ENCODE measurements around the gene VPREB3.
"Not testable (repeated sequence)": the region's sequence is repeated elsewhere in the genome, so short reads cannot be mapped to it uniquely, and the experiment has no call there.

The VPREB3 gene

DNA sequence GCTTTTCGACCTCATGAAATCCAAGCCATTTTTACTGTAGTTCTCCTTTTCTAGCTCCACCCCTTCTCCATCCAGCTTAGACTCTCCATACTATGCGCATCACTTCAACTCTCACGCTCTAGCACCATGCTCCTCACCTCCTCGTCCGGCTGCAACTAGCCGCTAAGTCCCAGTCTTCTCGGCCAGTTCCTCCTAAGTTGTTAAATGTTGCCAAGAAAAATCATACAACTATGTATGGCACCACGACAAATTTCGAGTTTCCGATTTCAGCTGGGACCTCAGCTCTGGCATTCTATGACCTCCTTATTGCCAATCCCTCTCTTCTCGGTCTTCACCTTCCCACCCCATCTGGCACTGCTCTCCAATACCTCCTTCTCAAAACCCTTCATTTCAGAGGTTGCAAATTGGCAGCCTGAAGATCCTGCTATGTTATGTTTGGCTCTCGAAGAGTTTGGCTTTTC, 4.4 kb downstream of the VPREB3 start:
- H3K4me3 ChIP-seq (ENCODE audit: low read length) = no peak overlapping the region
- TF ChIP-seq, protein P1, sequence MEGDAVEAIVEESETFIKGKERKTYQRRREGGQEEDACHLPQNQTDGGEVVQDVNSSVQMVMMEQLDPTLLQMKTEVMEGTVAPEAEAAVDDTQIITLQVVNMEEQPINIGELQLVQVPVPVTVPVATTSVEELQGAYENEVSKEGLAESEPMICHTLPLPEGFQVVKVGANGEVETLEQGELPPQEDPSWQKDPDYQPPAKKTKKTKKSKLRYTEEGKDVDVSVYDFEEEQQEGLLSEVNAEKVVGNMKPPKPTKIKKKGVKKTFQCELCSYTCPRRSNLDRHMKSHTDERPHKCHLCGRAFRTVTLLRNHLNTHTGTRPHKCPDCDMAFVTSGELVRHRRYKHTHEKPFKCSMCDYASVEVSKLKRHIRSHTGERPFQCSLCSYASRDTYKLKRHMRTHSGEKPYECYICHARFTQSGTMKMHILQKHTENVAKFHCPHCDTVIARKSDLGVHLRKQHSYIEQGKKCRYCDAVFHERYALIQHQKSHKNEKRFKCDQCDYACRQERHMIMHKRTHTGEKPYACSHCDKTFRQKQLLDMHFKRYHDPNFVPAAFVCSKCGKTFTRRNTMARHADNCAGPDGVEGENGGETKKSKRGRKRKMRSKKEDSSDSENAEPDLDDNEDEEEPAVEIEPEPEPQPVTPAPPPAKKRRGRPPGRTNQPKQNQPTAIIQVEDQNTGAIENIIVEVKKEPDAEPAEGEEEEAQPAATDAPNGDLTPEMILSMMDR (conservative IDR thresholded peaks at IDR 0.05; ENCODE audit: low read depth, low read length) = no peak
- no peak for DNase-seq (ENCODE audit: low read depth)

DNA sequence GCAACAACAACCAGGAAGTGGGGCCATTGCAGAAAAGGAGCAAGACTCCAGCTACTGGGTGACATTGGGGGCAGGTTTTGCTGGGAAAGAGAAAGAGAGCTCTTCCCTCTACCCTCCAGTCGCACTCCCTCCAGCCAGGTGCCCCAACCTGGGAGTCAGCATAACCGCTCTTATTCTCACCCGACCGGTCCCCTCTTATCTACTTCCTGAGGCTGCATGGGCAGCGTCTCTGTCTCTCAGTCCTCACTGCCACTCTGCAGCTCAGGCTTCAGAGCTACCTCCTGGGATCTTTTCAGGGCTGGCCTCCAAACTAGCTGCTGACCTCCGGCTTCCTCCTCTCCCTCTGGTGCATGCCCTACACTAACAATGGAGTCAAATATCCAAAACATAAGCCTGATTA, 8.4 kb downstream of the VPREB3 start:
- DNase-seq (ENCODE audit: low read depth) = no peak
- no peak overlapping the region for H3K4me3 ChIP-seq (ENCODE audit: low read length)
- TF ChIP-seq, protein P1 (conservative IDR thresholded peaks at IDR 0.05; ENCODE audit: low read depth, low read length) = no peak

DNA sequence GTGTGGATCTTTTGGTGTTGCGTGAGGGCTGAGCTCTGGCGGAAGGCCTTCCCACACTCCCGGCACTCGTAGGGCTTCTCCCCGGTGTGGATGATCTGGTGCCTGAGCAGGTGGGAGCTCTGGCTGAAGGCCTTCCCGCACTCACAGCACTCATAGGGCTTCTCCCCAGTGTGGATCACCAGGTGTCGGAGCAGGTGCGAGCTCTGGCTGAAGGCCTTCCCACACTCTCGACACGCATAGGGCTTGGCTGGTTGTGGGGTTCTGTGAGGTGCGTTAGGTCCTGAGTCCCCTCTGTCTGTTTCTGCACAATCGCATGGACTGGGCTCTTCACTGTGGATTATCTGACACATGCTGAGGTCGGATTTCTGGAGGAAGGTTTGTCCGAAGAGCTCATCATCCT, 9.7 kb downstream of the VPREB3 start:
- DNase-seq (ENCODE audit: low read depth) = no peak
- TF ChIP-seq, protein P1 (conservative IDR thresholded peaks at IDR 0.05; ENCODE audit: low read depth, low read length) = no peak
- H3K4me3 ChIP-seq (ENCODE audit: low read length) = no peak overlapping the region

DNA sequence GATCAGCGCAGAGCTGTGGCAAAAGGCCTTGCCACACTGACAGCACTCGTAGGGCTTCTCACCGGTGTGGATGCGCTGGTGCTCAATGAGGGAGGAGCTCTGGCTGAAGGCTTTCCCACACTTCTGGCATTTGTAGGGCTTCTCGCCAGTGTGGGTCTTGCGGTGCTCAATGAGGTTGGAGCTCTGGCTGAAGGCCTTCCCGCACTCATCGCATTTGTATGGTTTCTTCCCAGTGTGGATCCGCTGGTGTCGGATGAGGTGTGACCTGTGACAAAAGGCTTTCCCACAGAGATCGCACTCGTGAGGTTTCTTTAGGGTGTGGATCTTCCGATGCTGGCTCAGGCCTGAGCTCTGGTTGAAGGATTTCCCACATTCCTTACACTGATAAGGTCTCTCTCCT, 10.2 kb downstream of the VPREB3 start:
- no peak overlapping the region for H3K4me3 ChIP-seq (ENCODE audit: low read length)
- no peak for DNase-seq (ENCODE audit: low read depth)
- TF ChIP-seq, protein P1 (conservative IDR thresholded peaks at IDR 0.05; ENCODE audit: low read depth, low read length) = no peak

DNA sequence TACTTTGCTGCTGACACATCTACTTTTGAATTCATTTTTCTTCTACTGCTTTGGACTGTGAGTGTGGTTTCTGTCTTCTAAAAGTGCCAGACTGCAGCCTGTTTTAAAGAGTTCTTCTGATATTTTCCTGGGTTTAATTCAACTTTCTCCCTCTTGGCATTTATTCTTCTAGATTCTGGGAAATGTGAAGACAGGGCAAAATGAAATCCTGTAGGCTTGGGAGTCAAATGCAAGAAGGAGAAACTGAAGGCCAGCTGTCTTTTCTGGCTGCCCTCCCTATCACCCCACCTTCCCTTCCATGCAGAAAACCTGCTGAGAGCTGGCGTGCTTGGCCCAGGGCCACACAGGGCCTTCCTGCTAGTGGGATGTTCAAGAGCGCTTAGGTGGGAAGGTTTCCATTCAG, 10.9 kb downstream of the VPREB3 start:
- TF ChIP-seq, protein P1 (conservative IDR thresholded peaks at IDR 0.05; ENCODE audit: low read depth, low read length) = no peak
- DNase-seq (ENCODE audit: low read depth) = no peak
- no peak overlapping the region for H3K4me3 ChIP-seq (ENCODE audit: low read length)

DNA sequence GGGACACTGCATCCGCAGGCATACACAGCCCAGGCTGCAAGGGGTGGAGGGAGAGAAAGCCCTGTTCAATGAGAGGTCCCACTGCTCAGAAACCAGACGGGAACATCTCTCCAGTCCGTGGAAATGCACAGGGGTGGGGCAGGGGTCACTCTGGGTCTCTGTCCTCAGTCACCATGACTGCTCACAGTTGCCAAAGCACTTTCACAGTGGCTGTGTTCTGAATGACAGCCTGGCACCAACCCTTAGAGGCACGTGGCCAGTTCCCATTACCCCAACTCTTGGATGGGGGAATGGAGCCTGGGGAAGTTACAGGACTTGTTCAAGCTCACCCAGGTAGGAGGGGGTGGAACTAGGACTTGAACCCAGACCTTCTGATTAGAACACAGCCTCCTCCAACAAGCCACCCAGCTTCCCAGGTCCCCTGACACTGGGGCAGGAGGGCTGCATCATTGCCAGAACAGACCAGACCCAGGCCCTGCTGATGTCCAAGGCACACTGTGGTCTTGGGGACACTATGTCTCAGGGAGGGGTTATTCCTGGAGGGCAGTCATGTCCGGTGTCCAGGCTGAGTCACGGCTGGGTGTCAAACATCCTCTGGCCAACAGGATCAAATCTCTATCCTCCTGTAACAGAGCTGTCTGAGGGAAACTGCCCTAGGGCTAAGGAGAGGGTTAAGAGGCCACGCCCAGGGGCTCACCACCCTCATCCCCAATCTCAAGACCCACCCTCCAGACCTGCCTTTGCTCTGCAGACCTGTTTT, 11.5 kb downstream of the VPREB3 start:
- H3K4me3 ChIP-seq (ENCODE audit: low read length) = no peak overlapping the region
- no peak for DNase-seq (ENCODE audit: low read depth)
- TF ChIP-seq, protein P1 (conservative IDR thresholded peaks at IDR 0.05; ENCODE audit: low read depth, low read length) = no peak

DNA sequence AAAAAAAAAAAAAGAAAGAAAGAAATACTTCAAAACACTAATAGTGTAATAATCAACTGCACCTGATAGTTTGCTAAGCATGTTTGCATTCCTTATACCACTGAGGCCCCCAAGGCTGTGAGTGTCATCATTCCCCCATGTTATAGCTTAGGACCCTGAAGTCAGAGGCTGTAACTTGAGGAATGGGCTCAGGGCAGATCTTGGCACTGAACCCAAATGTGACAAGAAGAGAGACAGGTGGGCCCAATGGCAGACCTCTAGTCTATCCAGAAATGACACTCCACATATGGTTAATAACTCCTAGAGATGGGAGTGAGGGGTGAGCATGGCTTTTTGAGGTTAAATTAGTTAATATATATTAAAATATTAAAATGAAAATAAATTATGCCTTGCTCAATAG, 16.5 kb downstream of the VPREB3 start:
- no peak for DNase-seq (ENCODE audit: low read depth)
- TF ChIP-seq, protein P1 (conservative IDR thresholded peaks at IDR 0.05; ENCODE audit: low read depth, low read length) = no peak
- H3K4me3 ChIP-seq (ENCODE audit: low read length) = no peak overlapping the region

DNA sequence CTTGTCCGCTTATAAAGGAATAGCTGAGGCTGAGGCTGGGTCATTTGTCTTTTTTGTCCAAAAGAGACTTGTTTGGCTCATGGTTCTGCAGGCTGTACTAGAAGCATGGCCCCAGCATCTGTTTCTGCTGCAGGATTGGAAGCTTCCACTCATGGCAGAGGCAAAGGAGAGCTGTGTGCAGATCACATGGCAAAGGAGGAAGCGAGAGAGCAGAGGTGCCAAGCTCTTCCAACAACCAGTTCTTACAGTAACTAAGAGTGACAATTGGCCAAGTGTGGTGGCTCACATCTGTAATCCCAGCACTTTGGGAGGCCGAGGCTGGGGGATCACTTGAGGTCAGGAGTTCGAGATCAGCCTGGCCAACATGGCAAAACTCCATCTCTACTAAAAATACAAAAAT, 26.1 kb downstream of the VPREB3 start:
- DNase-seq (ENCODE audit: low read depth); H3K4me3 ChIP-seq (ENCODE audit: low read length): not testable (repeated sequence)

All from retinal pigment epithelial cell (primary cell).